Lung (tissue), 12 donors: ENCODE results near the gene DDRGK1. TPM values are rescaled to one million over a fixed set of nuclear protein-coding genes. Genes with fewer than 3 reads are reported as not detected.

Experiments
- ATAC-seq: fragments of 200-7000 bp; cut with Tn5 transposase; one replicate; pipeline ENCODE4 v1.9.1; 2020; ENCODE audit warnings: moderate number of reproducible peaks; ENCODE audit not compliant: insufficient read depth, low FRiP score
- DNase-seq, 3 donors: peaks; one replicate each; pipeline ENCODE4 v3.0.0-alpha.2; 2013 to 2017
- H3K27ac ChIP-seq, 2 donors: one replicate each; pipeline ENCODE4 v1.5.1; 2013; ENCODE audit warnings: mild to moderate bottlenecking in 2 of 2, moderate library complexity in 2 of 2, control low read depth in 1 of 2, inconsistent platforms in 1 of 2, low read depth in 1 of 2, low read length in 1 of 2
- H3K27me3 ChIP-seq, 3 donors: one replicate each; pipeline ENCODE4 v1.5.1; 2013; ENCODE audit warnings: low read length in 2 of 3; ENCODE audit not compliant: control insufficient read depth in 3 of 3, insufficient read depth in 3 of 3
- H3K36me3 ChIP-seq, 4 donors: one replicate each; pipeline ENCODE4 v1.5.1; 2013; ENCODE audit warnings: low read length in 4 of 4, mild to moderate bottlenecking in 1 of 4, moderate library complexity in 1 of 4; ENCODE audit not compliant: control insufficient read depth in 4 of 4, insufficient read depth in 4 of 4
- H3K4me1 ChIP-seq, 5 donors: one replicate each; pipeline ENCODE4 v1.5.1; 2013; ENCODE audit warnings: low read length in 5 of 5, mild to moderate bottlenecking in 2 of 5, moderate library complexity in 1 of 5; ENCODE audit not compliant: control insufficient read depth in 5 of 5, insufficient read depth in 5 of 5
- H3K4me3 ChIP-seq: one replicate; pipeline ENCODE4 v1.5.1; 2013; ENCODE audit warnings: mild to moderate bottlenecking, control low read depth, moderate library complexity
- H3K9ac ChIP-seq, 2 donors: one replicate each; pipeline ENCODE4 v1.5.1; 2013; ENCODE audit warnings: low read length in 2 of 2, control low read depth in 1 of 2; ENCODE audit not compliant: insufficient read depth in 1 of 2
- H3K9me3 ChIP-seq, 4 donors: one replicate each; pipeline ENCODE4 v1.5.1; 2013; ENCODE audit warnings: low read length in 3 of 4, mild to moderate bottlenecking in 1 of 4, moderate library complexity in 1 of 4; ENCODE audit not compliant: control insufficient read depth in 4 of 4, insufficient read depth in 3 of 4
- CTCF ChIP-seq: IDR thresholded peaks from 2 replicates; pipeline ENCODE4 v1.5.1; 2012; ENCODE audit warnings: mild to moderate bottlenecking; ENCODE audit errors: control extremely low read depth, extremely low read depth
- WGBS, 2 donors: extraction: QIAGEN DNeasy Blood & Tissue Kit; methylation state at CpG; one replicate each; pipeline ENCODE4 v1.1.7; 2013; 5-methylcytosine and 5-hydroxymethylcytosine counted together
- polyA plus RNA-seq, 2 donors: library from polyadenylated mRNA; stranded (reverse); fragments of 200-250 nt; gene quantifications; one replicate each; pipeline ENCODE4 v1.2.1, GENCODE V29; 2013
- total RNA-seq, 2 donors: library from RNA; depleted of rRNA in 1 of 2; stranded (reverse); fragments of >200 nt in 1 of 2; gene quantifications; one replicate each; pipeline ENCODE4 v1.2.1, GENCODE V29; 2014 to 2021
- donor health status: control.
- donor health status: control.
- donor health status: Bipolar disorder and iron deficiency.
- donor health status: healthy.
- donor health status: DM: yes; HTN: yes; CAD: no.

The DDRGK1 gene
- total and polyA plus RNA-seq, 4 donors: 44.3 to 95.1 (median 85.9) TPM

- no peak for DNase-seq
These were observed 33.6 kb upstream of the DDRGK1 start for GRCh38 chr20:3237958-3238615.

GRCh38 chr20:3237011-3237957 is 32.8 kb upstream of the DDRGK1 start:
- WGBS, 2 donors: 58 to 70% methylated on average over 24 to 25 of the region's 25 CpGs
- Histone ChIP-seq H3K27ac (no peak overlapping the region), H3K4me3 (no peak overlapping the region), H3K9me3 (peaks cover 0 to 2% (median 0%) of the 10 kb centered on the region in 4 donors), H3K9ac (no peak overlapping the region), H3K4me1 (peaks cover 0 to 22% (median 0%) of the 10 kb centered on the region in 5 donors), H3K36me3 (no peaks in the 10 kb centered on the region), H3K27me3 (peaks cover 0 to 55% (median 44%) of the 10 kb centered on the region in 3 donors)
- no peak for TF ChIP-seq CTCF
- DNase-seq (no peak), ATAC-seq (no peak)

More at GRCh38 chr20:3237958-3238615, 33.6 kb upstream of the DDRGK1 start:
- Histone ChIP-seq H3K27ac (no peak overlapping the region), H3K4me1 (peaks cover 0 to 22% (median 0%) of the 10 kb centered on the region in 5 donors), H3K4me3 (no peak overlapping the region), H3K27me3 (peaks cover 0 to 59% (median 44%) of the 10 kb centered on the region in 3 donors), H3K9me3 (peaks cover 0 to 2% (median 0%) of the 10 kb centered on the region in 4 donors), H3K36me3 (no peaks in the 10 kb centered on the region), H3K9ac (no peak overlapping the region)
- ATAC-seq: no peak
- 3 to 7% methylated on average over 36 to 58 of the region's 59 CpGs for WGBS, 2 donors
- TF ChIP-seq CTCF: no peak

- no peak for ATAC-seq
- 88 to 94% methylated on average over 4 of the region's 4 CpGs for WGBS, 2 donors
- H3K4me1 ChIP-seq: peaks cover 0 to 22% (median 0%) of the 10 kb centered on the region in 5 donors
- H3K9me3 ChIP-seq: peaks cover 0 to 2% (median 0%) of the 10 kb centered on the region in 4 donors
- H3K36me3 ChIP-seq: no peaks in the 10 kb centered on the region
- DNase-seq: no peak
- no peak for TF ChIP-seq CTCF
- no peak overlapping the region for H3K4me3 ChIP-seq
- H3K9ac ChIP-seq: no peak overlapping the region
- H3K27me3 ChIP-seq: peaks cover 0 to 41% (median 33%) of the 10 kb centered on the region in 3 donors
- no peak overlapping the region for H3K27ac ChIP-seq
These were observed 31.3 kb upstream of the DDRGK1 start for GRCh38 chr20:3235666-3236324.
